CD4-positive, alpha-beta T cell treated with Interleukin-4 for 4 hours (primary cell): ENCODE results near the gene TMEM256.
A peak's percentile ranks its signal among the peaks of the same experiment; 100 is the strongest.

Source experiments
- DNase-seq: peaks from one replicate; pipeline ENCODE4 v3.0.0-alpha.2; 2020

The TMEM256 gene

GRCh38 chr17:7407485-7408251 lies 3.8 kb upstream of the TMEM256 start, which contains the start of gene NLGN2:
Gene NLGN2, plus strand, starts transcription at chr17:7407845. Its CDS starts 411 bp downstream, at chr17:7408256.
- no peak for DNase-seq

DNA sequence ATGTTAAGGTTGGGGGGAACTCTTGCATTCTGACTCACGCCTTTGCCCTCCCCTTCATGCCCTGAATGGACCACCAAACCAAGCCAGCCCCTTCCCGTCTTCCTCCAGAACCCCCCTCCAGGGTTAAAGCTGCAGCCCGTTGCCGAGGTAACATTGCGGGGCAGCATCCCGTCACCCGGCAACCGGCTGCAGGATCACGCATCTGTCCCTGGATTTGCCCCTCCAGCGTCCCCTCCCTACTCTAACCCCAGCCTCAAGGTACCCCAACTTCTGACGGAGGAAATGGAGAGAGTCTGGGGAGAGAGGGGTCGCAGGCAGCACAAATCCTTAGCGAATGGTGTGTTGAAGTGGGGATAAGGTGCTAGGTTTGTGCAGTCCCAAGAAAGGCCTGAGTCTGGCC lies 3.2 kb upstream of the TMEM256 start:
- DNase-seq = no peak

- no peak for DNase-seq
Observed at GRCh38 chr17:7406235-7406825, 2.4 kb upstream of the TMEM256 start.

DNA sequence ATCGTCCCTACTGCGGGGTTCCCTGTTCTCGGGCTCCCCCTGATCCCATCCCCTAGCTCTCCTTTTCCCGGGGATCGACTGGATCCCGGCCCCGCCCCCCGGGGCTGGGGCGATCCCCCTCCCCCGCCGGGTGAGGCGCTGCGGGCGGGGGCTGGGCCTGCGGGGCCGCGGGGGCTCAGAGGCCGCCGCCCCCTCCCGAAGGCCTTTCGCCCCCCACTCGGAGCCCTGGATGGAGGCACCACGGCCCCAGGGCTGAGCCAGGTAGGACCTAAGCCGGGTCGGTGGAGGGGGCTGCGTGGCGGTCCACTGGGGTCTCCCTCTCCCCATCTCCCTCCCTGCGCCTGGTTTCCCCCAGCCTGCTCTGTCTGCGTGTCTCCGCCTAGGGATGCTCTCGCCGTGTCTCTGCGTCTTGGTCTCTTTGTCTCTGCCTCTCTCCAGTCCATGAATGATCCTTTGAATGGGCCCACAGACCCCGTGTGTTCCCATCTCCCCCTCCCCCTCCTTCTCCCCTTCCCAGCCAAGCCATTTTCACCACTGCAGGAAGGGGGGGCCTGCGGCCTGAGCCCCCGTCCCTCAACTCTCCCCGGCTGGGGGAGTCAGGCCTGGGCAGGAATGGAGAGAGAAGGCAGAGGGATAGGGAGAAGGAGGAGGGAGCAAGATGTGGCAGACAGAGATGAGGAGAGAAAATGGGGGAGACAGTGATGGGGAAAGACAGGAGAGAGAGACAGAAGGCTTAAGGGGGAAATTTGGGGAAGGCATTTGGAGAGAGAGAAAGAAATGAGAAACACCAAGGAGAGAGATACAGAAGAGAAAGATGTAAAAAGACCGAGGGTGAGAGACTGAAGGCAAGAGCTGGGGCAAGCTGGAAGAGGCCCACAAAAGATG lies 1.7 kb upstream of the TMEM256 start:
- DNase-seq = no peak

DNA sequence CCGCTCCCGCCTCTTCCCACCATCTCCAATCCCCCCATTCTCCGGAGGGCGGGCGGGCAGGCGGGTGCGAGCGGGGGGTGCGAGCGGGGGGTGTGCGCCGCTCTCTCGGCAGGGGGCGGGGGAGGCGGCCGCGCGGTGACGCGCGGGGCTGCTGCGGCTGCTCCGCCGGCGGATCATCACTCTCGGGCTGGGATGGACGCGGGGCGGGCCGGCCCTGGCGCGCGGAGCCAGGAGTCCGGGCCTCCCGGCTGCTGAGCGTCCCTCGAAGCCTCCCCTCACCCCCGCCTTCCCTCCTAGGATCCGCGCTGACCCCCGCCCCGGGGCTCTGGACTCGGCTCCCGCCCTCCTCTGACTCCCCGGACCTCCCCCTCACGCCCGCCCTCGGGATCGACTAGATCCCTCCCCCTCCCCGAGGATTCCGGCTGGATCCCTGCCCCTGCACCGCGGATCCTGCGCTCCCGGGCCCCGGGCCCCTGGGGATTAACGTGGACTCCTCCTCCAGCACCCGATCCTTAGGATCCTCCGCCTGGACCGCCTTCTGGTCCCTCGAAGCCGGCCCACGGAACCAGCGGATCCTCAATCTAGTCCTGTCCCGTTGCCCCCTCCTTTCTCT lies 946 bp upstream of the TMEM256 start:
- peak; percentile 64 for DNase-seq

DNA sequence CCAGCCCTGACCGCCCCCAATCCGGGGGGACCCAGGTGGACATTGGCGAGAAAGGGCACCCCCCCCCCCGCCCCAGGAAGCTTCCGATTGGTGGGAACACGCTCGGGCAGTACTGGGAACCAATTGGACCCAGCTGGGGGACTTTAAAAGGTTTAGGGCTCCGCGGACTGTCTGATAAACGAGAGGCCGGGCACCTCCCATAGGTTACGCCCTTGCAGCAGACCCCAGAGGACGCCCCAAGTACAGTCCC lies 245 bp downstream of the TMEM256 start:
- no peak for DNase-seq

DNA sequence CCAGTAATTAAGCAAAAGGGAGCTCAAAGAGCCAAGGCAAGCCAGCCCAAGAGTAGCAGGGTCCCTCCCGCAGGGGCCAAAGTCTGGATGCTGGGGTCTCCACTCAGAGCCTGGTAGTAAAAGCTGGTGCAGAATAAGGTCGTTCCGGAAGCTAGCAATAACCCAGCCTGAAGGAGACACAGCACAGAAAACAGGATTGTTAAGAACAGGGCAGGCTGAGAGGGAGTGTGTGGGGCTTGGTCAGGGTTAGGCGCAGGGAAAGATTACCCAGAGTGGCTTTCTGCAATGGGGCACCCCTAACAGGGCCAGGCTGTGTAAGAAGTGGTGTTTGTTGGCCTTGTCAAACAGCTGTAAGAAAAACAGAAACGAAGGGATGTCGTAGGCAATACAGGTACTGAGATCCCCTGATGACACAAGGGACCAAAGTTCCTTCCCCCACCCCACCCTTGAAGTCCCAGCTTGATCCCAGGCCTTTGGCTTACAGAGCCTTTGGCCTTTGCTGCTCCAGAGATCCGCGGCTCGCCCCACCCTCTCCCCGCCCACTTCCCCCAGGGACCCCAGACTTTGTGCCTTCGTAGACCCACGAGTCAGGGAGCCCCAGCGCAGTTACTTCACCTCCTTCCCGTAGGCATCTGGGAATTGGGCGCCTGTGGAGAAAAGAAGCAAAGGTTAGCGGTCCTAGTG lies 712 bp downstream of the TMEM256 start:
- no peak for DNase-seq

DNA sequence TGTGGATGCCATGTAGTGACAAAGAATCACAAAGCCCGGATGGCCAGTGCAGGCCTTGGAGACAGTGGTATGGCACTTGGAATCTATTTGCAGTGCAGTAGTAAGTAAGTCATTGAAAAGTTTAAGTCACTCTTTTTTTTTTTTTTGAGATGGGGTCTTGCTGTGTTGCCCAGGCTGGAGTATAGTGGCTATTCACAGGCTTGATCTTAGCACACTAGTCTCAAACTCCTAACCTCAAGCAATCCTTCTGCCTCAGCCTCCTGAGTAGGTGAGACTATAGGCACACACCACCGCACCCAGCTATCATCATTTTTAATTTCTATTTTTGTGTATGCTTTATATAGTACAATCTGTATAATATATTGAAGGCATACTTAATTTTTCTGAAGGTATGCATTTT lies 5.3 kb downstream of the TMEM256 start:
- no peak for DNase-seq

DNA sequence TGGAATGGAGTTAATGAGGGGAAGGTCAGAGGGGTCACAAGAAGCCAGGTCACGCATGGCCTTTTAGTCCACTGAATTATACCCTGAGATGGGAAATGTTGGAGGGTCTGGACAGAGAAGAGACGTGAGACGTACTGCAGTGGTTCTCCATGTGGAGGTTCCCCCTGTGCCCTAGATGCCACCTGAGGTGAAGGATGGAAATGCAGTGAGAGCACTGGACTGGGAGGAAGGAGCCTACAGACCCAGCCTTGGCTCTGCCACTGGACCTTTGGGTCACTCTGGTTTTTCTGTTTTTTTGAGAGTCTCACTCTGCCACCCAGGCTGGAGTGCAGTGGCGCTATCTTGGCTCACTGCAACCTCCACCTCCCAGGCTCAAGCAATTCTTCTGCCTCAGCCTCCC lies 7.8 kb downstream of the TMEM256 start:
- DNase-seq = no peak

DNA sequence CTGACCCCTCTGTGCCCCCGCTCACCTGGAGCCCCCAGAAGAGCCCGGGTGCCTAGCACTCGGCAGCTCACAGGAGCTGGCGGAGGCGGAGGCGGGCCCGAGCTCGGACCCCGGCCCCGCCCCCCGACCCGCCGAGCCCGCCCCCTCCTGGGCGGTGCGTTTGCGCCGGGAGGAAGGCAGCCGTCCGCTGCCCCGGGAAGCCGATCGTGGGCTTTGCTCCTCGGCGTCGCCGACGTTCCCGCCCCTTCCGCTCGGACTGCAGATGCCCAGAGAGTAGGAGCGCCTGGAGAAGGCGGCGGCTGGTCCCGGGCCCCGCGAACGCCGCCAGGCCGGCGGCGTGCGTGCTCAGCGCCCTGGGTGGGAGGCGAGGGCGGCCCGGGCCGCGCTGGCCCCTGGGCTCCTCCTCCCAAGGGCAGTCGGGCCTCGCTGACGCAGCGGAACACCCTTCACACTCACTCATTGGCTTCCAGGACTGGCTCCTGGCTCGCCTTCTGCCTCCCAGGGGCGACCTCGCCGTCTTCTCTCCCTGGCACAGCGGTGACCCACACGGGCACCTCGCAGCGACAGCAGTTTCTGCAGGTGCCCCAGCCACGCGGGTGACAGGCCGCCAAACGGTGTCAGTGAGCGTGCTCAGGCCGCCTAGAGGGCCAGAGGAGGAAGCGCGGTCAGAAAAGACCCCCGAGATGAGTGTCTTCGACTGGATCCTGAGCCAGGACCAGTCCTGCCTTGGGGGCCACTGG lies 9.3 kb downstream of the TMEM256 start, which contains the start of gene PLSCR3:
Gene PLSCR3, minus strand, starts transcription at position 74 of the 740 bp plus-strand sequence. CDS start 415 bp downstream, outside the sequence.
- peak; percentile 62 for DNase-seq

GRCh38 chr17:7393613-7394451 lies 10.1 kb downstream of the TMEM256 start:
- peak; percentile 66 for DNase-seq

GRCh38 chr17:7392696-7393612 lies 10.9 kb downstream of the TMEM256 start:
- no peak for DNase-seq

DNA sequence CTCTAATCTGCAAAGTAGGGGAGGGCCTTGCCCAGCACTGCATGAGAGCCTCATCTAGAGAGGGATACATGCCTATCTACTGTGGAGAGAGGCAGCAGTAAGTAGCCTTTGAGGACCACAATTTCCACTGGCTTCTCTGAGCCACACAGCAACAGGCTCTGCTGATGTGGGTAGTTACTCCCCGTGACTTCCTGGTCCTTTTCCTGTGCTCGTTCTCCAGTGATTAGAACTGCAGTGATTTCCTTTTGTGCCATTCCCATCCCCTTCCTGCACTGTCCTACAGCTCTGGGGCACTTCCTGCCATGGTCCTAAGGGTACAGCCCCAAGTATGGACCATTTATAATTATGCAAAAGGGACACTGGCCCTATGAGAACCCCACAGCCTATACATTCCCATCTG lies 12.6 kb downstream of the TMEM256 start:
- DNase-seq = no peak

GRCh38 chr17:7389924-7390910 lies 13.7 kb downstream of the TMEM256 start:
- DNase-seq = no peak

DNA sequence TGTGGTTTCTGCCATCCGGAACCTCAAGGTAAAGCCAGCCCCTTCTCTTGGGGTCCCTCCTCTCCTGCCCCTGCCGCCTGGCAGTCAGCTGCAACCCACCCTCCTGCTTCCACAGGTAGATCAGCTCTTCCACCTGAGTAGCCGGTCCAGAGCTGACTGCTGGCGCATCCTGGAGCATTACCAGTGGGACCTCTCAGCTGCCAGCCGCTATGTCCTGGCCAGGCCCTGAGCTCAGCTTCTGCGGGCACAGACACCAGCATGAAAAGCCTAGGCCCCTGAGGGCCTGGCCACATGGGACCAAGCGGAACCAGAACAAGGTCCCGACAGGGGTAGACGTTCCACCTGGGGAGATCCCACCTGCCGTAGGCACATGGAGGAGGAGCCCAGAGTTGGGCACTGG lies 15.0 kb downstream of the TMEM256 start:
- DNase-seq = no peak

DNA sequence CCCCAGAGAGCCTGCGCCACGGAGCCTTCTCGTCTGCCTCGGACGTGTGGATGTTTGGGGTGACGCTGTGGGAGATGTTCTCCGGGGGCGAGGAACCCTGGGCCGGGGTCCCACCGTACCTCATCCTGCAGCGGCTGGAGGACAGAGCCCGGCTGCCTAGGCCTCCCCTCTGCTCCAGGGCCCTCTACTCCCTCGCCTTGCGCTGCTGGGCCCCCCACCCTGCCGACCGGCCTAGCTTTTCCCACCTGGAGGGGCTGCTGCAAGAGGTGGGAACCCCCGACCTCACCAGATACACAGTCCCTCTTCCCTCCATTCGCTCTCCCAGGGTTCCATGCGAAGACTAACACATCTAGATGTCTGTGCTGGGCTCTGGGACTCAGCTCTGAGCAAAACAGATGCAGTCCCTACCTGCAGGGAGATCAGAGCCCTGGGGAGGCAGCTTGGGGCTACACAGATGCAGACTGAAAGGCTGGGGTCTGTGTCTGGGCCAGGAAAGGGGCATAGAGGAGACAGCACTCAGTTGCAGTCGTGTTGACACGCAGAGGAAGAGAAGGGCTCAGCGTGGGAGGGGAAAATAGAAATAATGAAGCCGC lies 19.3 kb downstream of the TMEM256 start:
- no peak for DNase-seq

GRCh38 chr17:7383742-7384488 lies 20.0 kb downstream of the TMEM256 start:
- peak; percentile 70 for DNase-seq
